Cardiac septum (tissue), 1 donor: ENCODE results near the gene CRACR2B. TPM values are rescaled to one million over a fixed set of nuclear protein-coding genes. Genes with fewer than 3 reads are reported as not detected.

Source experiments
- DNase-seq: peaks from one replicate; pipeline ENCODE4 v3.0.0-alpha.2; 2020; ENCODE audit warnings: low spot score
- intact Hi-C: fragments of 100-400 bp; cut with DNase I; formaldehyde crosslinking; loops from one replicate; pipeline ENCODE4 v1.14.0; 2022
- long read RNA-seq: library from polyadenylated mRNA; unstranded; transcript quantifications from one replicate; pipeline ENCODE4 v2.0.0, GENCODE V29; 2021
- total RNA-seq: library from RNA; stranded (reverse); fragmentation: NEBNext Ultra II Directional; extraction: Animal tissue kit (Norgen Biotek cat#: 25700); gene quantifications from one replicate; pipeline ENCODE4 v1.2.1, GENCODE V29; 2021
- donor health status: DM: no; HTN: no; CAD: no.

Gene CRACR2B
- total RNA-seq, result 12.2 TPM
- long read RNA-seq, partial matches to known transcripts, result 7 of 42 reads
- long read RNA-seq, other reads (novel, unspliced or antisense), result 30 of 42 reads

DNA sequence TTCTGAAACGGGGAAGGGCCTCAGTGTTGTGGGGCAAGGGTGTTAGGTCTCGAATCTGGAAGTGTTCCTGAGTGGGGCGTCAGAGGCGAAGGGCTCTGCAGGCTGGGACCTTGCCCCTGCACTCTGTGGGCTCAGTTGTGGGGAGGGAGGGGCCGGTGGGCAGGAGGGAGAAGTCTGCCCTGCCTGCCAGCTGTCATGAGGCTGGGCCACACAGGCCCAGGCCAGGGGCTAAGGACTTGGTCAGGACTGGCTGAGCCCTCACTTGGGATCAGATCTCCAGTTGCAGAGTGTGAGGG lies at the start of gene CRACR2B:
TSS of gene CRACR2B (plus strand) at position 23 of the 296 bp plus-strand sequence. CDS start 689 bp downstream, outside the sequence.
- no peak for DNase-seq
- intact Hi-C loops, result no loop called here

DNA sequence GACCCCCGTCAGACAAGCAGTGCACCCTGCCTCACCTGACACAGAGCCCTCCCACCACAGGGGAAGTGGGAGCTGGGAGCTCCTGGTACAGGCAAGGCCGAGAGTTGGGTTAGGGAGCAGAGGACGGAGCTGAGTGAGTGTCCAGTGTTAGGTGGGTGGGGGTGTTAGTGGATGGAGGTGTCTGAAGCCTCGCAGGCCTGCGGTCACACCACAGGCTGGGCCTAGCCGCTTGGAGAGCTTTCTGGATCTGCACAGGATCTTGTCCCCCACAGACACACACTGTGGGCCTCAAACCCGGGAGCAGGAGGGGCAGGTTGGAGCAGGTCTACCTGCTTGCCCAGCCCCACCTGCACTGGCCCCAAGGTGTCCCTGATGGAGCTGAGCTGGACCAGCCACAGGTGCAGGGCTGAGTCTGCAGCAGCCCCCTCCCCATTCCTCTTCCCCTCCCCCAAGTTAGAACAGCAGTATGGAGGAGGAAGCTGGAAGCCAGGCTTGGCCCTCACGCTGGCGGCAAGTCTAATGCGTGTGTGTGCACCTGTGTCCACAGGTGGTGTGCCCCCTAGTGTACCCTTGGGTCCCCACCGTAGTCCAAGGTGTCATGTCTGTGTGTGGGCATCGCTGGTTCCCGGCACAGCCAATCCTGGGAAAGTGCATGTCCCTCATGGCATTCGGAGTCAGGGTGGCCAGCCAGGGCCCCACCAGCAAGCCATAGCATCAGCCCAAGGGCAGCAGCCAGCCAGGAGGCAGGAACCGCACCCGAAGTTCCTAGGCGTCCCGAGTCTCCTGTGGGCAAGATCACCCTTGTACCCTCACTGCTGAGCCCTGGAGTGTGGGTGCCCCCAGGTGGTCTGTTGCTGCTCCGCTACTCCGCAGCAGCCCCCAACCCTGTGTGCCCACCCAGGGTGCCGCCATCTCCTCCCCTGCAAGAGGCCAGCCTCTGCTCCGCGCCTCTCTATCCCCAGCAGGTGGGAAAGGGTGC lies 48.5 kb upstream of the CRACR2B start:
- intact Hi-C loops, result no loop called here
- no peak for DNase-seq

DNA sequence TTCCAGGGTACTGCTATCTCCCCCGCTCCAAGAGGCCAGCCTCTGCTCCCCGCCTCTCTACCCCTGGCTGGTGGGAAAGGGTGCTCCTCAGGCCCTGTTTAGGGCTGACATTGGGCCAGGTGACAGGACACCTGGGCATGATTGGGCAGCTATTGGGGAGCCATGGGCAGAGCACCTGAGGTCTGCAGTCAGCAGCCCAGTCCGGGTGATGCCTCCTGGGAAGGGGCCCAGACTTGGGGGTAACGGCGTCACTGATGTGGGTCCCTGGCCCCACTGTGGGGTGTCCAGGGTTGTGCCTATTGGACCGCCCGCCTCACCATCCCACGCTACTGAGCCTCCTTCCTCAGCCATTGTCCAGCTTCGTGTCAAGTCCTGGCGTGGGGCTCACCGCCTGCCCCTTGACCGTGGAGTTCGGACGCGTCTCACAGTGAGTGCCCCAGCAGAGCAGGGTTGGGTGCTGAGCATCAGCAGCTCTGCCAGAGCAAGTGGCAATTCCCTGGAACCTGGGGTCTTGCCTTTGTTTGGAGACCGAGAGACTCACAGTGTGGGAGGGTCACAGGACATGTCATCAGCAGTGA lies 47.7 kb upstream of the CRACR2B start:
- no peak for DNase-seq
- intact Hi-C loops, result no loop called here

DNA sequence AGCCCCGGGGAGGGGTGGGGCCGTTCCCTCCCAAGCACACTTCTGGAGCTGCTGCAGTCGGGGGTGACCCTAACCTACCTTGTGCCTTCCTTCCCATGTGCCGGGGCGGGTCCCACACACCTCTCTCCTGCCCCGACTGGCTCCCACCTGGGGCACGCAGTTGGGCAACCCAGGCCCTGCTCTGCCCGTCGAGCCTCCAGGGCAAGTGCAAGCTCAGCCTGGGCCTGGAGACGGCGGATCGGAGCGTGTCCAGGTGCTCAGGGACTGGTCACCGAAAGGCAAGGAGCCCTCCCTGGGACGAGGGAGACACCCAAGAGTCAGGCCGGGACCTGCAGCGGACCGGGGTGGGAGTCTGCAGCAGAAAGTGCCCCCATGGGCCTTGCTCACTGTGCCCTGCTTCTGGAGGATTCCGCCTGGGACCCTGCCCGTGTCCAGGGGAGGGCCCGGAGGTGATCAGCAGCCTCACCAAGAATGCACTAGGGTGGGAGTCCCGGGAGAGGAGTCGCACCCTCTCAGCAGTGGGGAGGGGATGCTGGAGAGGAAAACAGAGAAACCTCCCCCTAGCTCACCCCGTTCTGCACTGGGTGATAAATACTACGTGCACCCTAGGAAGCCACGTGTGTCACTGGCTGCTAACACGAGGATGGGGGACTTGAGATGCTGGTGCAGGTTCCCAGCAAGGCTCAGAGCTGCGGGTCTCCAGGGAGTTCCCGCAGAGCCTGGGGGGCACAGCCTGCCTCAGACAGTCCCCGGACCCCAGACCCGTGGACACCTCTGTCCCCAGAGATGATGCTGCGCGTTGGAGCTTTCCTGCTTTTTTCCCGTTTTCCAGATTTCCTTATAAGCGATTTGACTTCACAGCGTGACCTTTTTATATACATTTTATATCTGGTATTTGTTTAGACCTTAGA lies 45.2 kb upstream of the CRACR2B start:
- no peak for DNase-seq
- intact Hi-C loops, result no loop called here

DNA sequence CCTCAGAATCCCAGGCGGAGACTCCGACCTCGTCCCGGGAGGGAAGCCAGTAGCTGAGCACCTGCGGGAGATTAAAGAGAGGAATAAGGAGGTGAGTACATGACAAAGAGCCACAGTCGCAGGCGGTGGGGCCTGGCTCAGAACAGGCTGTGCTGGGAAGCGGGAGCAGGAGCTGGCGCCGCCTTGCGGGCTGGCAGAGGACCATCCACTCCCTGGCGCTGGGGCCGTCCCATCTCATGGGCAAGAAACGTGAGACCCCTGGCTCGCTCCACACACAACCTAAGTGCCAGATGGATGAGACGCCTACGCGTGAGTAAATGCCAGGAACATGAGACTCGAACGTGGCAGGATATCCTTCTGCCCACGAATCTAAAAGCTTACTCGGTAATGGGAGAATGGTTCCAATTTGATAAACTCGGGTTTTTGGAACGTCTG lies 44.1 kb upstream of the CRACR2B start:
- intact Hi-C loops, result no loop called here
- peak; percentile 87 for DNase-seq

DNA sequence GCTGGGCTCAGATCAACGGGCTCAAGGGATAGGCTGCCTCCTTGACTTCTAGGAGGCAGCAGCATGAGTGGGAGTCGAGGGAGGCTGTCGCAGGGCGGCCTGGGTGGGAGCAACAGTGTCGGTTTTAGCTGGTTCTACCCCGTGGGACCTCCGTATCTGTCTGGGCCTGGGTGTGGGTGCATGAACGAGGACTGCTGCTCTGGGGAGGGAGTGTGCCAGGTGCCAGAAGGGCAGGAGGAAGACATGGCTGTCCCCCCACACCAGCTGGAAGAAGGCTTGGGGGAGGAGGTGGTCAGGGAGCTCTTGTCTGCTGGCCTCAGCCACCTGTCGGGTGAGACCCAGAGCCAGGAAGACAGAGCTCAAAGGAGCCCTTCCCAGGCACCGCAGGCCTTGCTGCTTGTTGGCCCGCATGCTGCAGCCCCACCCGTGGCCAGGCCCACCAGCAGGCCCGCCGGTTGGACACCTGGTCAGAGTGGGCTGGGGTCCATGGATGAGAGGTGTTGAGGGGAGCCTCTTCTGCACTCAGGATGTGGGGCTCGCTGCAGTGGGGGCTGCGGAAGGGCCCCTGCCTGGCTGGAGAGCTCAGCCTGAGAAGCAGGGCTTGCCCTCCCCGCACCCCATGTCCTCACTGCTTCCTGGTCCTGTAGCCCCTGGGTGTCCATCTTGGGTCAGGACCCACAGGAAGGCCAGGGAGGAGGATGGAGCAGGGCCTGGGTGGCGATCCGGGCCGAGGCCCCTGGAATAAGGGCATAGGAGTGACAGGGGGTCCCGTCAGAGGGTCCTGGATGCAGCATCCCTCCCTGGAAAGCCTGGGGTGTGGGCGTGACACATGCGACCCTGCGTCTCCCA lies 41.3 kb upstream of the CRACR2B start:
- intact Hi-C loops, result no loop called here
- no peak for DNase-seq

DNA sequence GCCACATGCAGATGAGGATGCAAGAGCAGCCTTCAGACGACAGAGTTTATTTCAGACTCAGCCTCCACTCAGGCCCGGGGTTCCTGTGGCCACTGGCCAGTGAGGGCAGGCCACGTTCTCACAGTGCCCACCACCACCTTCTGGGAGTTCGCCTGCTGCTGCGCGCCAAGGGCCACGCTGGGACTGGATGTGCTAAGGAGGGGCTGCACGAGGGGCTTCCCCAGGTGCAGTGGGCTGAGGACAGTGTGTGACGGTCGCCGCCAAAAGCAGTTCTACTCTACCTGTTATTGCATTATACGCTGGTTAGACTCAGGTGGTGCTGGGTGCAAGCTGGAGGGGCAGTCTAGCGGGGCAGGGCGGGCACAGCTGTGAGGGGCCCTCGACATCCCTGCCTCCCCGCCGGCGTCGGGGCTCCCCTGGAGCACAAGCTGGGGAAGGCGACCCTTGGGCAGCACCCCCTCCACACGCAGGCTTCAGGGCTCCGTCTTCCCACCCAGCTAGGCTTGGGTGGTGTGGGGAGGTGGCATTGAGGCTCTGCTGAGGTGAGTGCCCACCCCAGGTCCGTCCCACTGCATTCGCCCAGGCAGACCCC lies 40.5 kb upstream of the CRACR2B start:
- intact Hi-C loops, result no loop called here
- DNase-seq, result no peak

DNA sequence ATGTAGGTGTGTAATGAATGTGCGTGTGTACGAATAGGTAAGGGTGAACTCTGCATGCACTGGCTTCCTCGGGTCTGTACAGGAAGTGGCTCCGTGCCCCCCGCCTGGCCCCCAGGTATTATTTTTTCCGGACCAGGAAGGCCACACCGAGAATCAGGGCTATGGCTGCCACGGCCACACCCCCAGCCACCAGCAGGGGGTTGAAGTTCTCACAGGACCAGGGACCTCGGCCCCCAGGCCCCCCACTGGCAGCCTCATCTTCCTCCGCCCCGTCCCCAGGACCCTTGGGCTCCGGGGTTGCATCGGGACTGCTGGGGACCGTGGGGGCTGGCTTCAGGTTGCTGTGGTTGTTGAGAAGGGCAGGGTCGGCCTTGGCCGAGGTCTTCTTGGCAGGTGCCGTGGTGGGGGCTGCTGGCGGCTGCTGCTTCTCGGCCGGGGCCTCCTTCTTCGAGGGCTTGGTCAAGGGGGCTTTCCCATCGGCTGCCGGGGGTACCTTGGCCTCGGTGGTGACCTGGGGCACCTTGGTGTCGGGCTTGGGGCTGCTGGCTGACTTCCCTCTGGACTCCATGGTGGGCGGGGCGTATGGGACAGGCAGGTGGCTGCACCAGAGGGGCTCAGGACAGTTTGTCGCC lies 39.6 kb upstream of the CRACR2B start:
- intact Hi-C loops, result no loop called here
- DNase-seq, result no peak

DNA sequence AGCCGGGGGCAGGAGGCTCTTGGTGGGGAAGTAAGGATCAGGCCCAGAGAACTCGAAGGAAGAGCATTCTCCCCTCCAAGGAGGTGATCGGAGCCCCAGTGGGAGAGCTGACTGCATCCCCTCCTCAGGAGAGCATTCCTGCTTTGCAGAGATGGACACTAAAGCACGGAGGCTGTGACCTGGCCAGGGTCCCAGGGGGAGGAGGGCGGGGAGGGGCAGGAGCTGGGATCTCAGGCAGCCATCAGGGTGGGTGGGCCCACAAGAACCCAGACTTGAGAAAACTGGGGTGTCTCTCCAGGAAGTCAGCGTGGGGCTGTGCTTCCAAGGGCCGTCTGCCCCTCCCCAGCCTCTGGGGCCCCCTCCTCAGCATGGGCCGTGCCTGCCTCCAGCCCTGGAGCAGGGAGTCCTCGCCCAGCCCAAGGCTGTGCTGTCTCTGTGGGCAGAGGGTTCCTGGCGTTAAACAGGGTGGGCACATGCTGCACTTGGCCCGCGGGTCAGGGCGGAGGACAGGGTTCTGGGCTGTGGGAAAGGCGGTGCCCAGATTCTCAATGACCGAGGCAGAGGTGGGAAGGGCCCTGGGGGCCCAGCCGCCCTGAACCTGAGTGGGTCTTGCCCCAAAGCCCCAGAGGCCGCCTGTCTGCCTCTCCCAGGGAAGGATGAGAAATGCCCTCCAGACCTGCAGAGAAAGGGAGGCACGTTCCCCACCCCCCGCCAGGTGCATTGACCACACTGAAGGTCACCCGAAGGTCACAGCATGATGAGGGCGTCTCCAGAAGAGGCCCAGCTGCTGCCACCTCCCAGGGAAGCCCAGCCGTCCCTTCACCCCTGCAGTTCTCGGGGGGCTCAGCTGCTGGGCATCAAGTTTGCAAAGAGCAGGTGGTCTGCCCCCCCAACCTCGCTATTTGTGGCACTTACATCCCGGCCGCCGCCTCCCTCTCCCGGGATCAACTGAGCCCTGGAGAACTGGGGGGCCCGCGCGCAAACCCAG lies 38.5 kb upstream of the CRACR2B start:
- no peak for DNase-seq
- intact Hi-C loops, result no loop called here

DNA sequence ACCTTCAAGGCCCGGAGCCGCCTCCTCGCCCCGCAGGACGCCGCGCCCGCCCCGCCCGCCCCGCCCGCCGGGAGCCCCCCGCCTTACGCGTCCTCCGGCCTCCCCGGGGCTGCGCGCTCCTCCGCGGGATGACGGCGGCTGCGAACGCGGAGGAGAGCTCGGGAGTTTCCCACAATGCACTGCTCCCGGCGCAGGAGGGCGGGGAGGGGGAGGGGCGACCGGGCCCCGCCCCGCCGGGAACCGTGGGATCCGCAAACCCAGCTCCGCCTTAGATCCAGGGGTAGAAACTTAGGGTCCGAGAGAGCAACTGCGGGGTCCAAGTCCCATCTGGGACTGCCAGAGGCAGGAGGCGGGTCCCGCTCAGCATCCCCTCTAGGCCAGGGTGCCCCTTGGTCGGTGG lies 37.8 kb upstream of the CRACR2B start, which contains the start of gene CEND1:
TSS of gene CEND1 (minus strand) at position 148 of the 400 bp plus-strand sequence. CDS start 1,514 bp downstream, outside the sequence.
- DNase-seq, result no peak
- intact Hi-C loops, result no loop called here

DNA sequence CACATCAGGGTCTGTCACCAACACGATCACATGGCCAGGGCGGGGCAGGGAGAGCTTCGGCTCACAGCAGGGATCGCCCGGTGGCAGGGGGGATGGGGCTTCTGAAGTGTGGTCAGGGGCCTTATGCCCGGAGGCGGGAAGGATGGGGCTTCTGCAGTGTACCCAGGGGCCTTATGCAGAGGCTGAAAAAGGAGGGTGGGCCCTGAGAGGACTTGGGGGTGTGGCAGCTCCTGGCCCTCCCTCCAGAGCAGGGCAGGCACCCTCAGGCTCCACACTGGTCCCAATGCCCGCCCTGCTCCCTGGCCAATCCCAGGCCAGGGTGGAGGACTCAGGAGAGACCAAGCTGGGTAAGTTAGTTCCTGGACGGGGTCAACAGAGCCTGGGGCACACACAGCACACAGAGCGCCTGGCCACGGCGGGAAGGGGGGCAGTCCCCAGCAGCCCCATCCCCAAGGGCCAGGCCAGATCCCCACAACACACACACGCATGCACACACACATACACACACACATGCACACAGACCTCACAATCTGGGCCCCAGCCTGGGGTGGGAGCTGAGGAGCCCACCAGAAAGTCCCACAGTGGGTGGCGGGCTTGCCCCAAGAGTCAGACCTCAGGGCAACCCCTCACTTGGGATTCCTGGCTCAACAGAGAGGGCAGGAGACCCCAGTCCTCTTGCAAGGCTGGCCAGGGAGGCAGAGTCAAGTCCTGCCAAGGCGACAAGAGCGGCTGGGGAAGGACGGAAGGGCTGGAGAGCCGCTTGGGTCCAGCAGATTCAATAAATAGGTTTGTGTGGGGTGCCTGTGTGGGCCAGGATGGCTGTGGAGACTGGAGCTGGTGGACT lies 36.8 kb upstream of the CRACR2B start:
- intact Hi-C loops, result no loop called here
- DNase-seq, result no peak

DNA sequence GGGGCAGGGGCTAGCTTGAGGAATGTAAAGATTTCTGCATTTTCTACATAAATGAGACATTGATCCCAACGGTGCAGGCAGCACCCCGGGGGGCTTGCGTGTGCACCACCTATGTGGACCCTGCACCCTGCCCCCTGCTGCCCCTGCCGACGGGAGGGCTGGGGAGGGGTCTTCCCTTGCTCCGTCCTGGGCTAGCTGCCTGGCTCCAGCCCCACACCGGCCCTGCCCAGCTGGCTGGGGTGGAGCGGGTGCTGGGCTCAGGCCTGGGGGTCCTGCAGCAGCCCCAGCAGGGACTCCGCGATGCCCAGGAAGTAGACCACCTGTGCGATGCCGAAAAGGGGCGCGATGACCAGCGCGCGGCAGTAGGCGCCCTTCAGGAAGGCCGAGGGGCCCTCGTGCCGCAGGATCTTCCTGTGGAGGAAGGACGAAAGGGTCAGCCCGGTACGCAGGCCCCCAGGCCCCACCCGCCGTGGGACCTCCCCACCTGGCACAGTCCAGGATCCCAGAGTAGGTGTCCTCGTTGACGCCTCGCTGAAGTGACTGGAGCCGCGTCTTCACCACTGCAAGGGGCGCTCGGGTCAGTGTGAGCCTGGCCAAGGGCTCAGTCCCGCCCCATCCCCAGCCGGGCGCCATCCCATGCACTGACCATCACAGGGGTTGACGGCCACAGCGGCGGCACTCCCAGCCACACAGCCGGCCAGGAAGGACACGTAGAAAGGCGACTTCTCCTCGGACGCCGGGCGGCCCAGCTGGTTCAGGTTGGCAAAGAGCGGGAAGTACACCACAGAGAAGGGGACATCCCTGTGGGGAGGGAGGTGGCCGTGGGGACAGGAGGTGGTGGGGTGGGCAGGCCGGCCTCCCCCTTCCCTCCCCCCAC lies 35.8 kb upstream of the CRACR2B start:
- DNase-seq, result no peak
- intact Hi-C loops, result no loop called here

DNA sequence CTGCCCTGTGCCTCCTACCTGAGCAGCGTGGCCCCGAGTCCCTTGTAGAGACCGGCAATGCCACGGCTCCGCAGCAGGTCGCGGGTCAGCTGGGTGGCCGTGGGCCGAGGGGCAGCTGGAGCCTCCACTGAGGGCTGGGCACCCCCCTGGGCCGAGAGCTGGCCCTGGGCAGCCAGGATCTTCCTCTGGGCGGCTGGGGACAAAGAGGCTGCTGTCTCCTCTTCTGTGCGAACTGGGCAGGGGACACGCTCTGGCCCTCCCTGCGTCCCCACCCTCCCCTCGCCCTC lies 35.2 kb upstream of the CRACR2B start:
- DNase-seq, result no peak
- intact Hi-C loops, result no loop called here

DNA sequence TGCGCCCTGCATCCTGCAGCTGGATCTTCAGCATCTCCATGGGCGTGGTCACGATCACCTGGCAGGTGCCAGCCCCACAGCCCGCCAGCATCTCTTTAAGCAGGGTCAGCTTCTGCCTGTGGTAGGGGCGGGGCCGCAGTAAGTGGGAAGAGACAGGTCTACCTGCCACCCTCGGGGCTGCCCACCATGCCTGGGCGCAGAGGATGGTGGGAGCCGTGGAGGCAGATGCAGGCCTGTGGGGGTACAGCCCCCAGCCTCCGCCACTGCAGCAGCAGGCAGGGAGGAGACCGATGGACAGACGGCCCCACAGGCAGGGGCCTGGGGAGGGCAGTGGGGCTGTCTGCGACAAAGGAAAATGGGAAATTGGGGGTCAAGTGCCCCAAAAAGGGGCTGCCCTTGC lies 34.8 kb upstream of the CRACR2B start:
- no peak for DNase-seq
- intact Hi-C loops, result no loop called here

DNA sequence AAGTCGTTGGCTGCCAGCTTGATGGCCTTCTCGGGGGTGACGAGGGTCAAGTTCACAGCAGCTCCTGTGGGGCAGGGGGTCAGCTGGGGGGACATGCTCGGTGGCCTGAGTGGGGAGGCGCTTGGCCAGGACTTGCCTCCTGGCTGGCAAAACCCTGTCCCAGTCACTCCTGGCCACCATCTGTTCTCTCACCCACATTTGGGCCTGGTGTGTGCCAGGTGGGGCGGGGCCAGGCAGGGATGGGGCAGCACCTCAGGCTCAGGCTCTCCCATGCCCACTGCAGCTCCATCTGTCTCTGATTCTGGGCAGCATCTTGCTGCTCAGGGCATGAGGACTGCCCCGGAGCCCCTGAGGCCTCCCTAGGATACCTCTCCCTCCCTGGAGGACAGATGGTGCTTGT lies 34.2 kb upstream of the CRACR2B start:
- no peak for DNase-seq

More for the DNA sequence above, 34.2 kb upstream of the CRACR2B start:
- intact Hi-C loops, result no loop called here
